ENCODE data around the gene IQCM. TPM values are rescaled to one million over a fixed set of nuclear protein-coding genes. Genes with fewer than 3 reads are reported as not detected.

The IQCM gene
- polyA plus RNA-seq, 1 of the 3 experiments (the other 2 are of a cell fraction), result not detected

GRCh38 chr4:149741186-149741831, 74.3 kb downstream of the IQCM start:
- Histone ChIP-seq H3K79me2 (ENCODE audit: insufficient read depth) (no peaks in the 10 kb centered on the region), H3K4me3 (ENCODE audit: low read depth in 2 of 2, low read length in 1 of 2) (no peak overlapping the region), H4K20me1 (ENCODE audit: insufficient read depth) (no peaks in the 10 kb centered on the region), H3K27ac (ENCODE audit: low read depth in 2 of 2, low read length in 1 of 2) (no peak overlapping the region), H3K36me3 (replicated peaks in 1 of 2; ENCODE audit: control insufficient read depth in 1 of 2, insufficient read depth in 2 of 2, low read length in 1 of 2) (no peaks in the 10 kb centered on the region), H3F3A (replicated peaks; ENCODE audit: insufficient read depth) (no peaks in the 10 kb centered on the region), H3K9me3 (no peaks in the 10 kb centered on the region), H3K27me3 (ENCODE audit: insufficient read depth) (no peaks in the 10 kb centered on the region; the same call in 1 of the 2 replicates), H3K4me1 (ENCODE audit: control insufficient read depth in 1 of 2, insufficient read depth in 2 of 2, low read depth in 1 of 2, low read length in 1 of 2) (no peaks in the 10 kb centered on the region; a peak in 1 of 4 replicates), H3K9me2 (no peaks in the 10 kb centered on the region), H3K4me2 (no peak overlapping the region), H3K9ac (no peak overlapping the region), H2AFZ (ENCODE audit: low read depth) (no peak overlapping the region)
- WGBS (ENCODE audit: low lambda C conversion rate), result 13% methylated on average over 1 of the region's 1 CpG
- DNase-seq, result no peak
- ChIA-PET POLR2A (no interaction called here), CTCF (interaction anchor here (1.1 kb wide), 1 partner anchor 23 kb away, joined by 3 read pairs; no protein-coding TSS in a partner anchor)
- TF ChIP-seq USF1 (IDR thresholded peaks at IDR 0.05; ENCODE audit: borderline replicate concordance, low read depth), result no peak
- TF ChIP-seq NRF1 (IDR thresholded peaks at IDR 0.05; ENCODE audit: low read depth, low read length), result no peak
- no peak for TF ChIP-seq IRF3 (IDR thresholded peaks at IDR 0.05; ENCODE audit: low read depth, low read length)
- TF ChIP-seq, protein P1, sequence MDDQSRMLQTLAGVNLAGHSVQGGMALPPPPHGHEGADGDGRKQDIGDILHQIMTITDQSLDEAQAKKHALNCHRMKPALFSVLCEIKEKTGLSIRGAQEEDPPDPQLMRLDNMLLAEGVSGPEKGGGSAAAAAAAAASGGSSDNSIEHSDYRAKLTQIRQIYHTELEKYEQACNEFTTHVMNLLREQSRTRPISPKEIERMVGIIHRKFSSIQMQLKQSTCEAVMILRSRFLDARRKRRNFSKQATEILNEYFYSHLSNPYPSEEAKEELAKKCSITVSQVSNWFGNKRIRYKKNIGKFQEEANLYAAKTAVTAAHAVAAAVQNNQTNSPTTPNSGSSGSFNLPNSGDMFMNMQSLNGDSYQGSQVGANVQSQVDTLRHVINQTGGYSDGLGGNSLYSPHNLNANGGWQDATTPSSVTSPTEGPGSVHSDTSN (IDR thresholded peaks at IDR 0.05), result no peak
- TF ChIP-seq RXRA (IDR thresholded peaks at IDR 0.05; ENCODE audit: borderline replicate concordance, low read depth), result no peak
- TF ChIP-seq ZBTB33 (IDR thresholded peaks at IDR 0.05; ENCODE audit: borderline replicate concordance, low read depth), result no peak
- no peak for TF ChIP-seq FOXJ3 (CRISPR knock-in tag; IDR thresholded peaks at IDR 0.05)
- no peak for TF ChIP-seq MXI1 (IDR thresholded peaks at IDR 0.05; ENCODE audit: low read depth, low read length)
- no peak for TF ChIP-seq RAD21 (IDR thresholded peaks at IDR 0.05; ENCODE audit: low read length)
- TF ChIP-seq TAF1 (IDR thresholded peaks at IDR 0.05; ENCODE audit: borderline replicate concordance, low read depth, low read length), result no peak
- TF ChIP-seq CHD2 (IDR thresholded peaks at IDR 0.05; ENCODE audit: low read length, partially characterized antibody), result no peak
- TF ChIP-seq RCOR1 (IDR thresholded peaks at IDR 0.05; ENCODE audit: low read length), result no peak
- TF ChIP-seq MEF2A (IDR thresholded peaks at IDR 0.05; ENCODE audit: borderline replicate concordance, low read depth), result no peak
- no peak for TF ChIP-seq NFIC (IDR thresholded peaks at IDR 0.05; ENCODE audit: borderline replicate concordance)
- TF ChIP-seq FOXM1 (IDR thresholded peaks at IDR 0.05; ENCODE audit: low read depth), result no peak
- TF ChIP-seq ELF1 (IDR thresholded peaks at IDR 0.05), result no peak
- no peak for TF ChIP-seq GABPA (IDR thresholded peaks at IDR 0.05; ENCODE audit: low read depth)
- TF ChIP-seq JUND (IDR thresholded peaks at IDR 0.05), result no peak
- TF ChIP-seq GATA2 (CRISPR knock-in tag; IDR thresholded peaks at IDR 0.05), result no peak

Measured in SK-N-SH (cell line).